GM19043 (cell line): Measurements from ENCODE around the gene CDC27.
A peak's percentile ranks its signal among the peaks of the same experiment; 100 is the strongest.
"Not testable (repeated sequence)": the region's sequence is repeated elsewhere in the genome, so short reads cannot be mapped to it uniquely, and the experiment has no call there.

Experiments used
- ATAC-seq: cut with Tn5 transposase; IDR thresholded peaks from one replicate; pipeline ENCODE4 v1.9.1; 2021; ENCODE audit warnings: low read depth; ENCODE audit not compliant: unreplicated experiment

The CDC27 gene

DNA sequence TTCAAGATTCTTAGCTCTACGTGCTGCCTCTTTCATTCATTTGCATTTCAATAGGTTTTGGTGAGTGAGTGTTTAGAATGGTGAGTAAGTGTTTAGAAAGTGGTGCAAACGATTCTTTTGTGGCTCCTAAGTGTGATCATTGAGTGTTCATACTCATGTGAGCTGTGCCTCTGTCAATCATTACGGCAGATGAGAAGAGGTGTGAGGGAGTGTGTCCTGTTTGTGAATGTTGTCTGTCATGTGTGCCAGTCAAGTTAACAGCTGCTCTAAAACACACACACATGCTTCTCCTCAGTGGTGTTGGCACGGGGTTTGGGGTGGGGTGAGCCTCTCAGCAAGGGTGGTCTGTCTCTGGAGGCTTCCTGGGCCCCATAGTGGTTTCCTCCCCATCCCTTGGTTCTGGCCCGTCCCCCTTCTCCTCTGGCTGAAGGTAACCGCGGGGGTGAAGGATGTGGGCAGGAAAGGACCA is 31.5 kb upstream of the CDC27 start:
- no peak for ATAC-seq

DNA sequence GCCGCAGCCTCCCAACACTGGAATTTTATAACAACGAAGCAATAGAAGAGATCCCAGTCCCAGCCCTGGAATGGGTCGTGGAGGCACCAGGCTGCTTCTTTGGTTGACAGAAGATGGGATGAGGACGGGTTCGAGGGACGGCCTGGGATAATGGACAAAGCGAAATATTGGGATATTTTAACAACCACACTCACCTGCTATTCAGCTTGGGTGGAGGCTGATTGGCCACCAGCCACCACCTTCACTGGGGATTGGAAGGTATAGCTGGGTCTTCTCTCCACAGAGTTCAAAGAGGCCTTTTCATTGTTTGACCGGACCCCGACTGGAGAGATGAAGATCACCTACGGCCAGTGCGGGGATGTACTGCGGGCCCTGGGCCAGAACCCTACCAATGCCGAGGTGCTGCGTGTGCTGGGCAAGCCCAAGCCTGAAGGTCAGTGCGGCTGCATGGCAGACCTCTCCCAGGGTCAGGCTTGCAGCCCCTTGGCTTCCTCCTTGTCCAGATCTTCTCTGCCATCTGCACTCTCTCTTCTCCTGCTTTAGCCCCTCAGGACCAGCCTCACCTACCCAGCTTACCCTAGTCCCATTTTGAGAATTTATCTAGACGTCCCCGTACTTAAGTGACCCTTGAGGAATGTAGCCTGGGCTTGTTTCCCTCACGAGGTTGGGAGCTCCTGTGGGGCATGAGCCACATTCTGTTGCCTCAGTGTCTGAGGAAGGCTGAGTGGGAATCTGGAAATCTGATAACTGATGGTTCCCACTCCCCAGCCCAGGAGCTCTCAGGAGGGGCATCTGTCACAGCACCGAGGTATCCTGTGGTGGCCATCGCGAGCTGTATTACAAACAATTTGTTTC is 30.8 kb upstream of the CDC27 start:
- no peak for ATAC-seq

DNA sequence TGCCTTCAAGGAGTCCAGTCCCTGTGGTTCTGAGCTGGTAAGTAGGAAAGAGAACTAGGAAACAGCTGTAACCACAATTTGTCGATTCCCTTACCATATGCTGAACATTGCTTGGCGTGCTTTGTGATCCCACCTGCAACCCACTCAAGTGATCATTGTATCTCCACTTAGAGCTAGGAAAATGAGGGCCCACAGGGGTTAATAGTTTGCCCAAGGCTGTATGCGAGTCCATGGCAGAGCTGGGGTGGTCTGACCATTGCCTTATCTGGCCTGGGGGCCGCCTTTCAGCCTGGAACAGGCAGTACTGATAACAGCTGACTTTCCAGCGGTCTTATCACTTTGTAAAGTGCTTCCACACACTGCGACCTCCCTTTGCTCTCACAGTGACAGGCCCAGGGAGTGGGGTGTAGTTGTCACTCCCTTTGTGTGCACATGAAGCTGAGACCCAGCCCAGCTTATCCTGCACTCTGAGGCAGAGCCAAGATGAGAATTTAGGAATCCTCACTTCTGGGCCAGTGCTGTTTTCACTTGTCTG is 29.9 kb upstream of the CDC27 start:
- ATAC-seq = no peak

- not testable (repeated sequence) for ATAC-seq
Measured at GRCh38 chr17:47217279-47217678, 28.2 kb upstream of the CDC27 start.

DNA sequence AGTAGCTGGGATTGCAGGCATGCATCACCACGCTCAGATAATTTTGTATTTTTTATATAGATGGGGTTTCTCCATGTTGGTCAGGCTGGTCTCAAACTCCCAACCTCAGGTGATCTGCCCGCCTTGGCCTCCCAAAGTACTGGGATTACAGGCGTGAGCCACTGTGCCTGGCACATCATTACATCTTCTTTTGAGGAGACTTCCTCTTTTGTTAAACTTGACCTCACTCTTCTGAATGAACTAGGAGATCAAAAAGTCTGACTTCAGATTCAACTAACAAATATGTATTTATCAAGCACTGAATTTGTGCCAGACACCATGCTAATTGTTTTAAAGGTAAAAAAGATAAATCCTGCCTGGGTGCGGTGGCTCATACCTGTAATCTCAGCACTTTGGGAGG is 27.7 kb upstream of the CDC27 start:
- ATAC-seq = not testable (repeated sequence)

- ATAC-seq = no peak
Measured at GRCh38 chr17:47214931-47215330, 25.8 kb upstream of the CDC27 start.

DNA sequence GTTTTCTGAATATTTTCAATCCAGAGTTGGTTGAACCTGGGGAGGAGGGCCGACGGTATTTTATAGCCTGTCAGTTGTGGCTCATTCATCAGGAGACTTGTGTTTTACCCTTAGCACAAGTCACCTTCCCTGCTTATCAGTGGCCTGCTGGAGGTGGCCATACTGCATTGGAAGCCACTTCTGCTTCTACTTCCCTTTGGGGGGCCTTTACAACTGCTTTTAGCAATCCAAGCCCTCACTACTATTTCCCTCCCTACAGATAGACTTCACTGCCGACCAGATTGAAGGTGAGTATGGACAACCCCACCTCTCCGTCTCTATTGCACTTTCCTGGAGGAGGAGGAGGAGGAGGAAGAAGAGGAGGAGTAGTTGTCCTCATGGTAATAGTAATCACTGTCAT is 24.4 kb upstream of the CDC27 start:
- no peak for ATAC-seq

- no peak for ATAC-seq
Measured at GRCh38 chr17:47212458-47212857, 23.4 kb upstream of the CDC27 start.

- no peak for ATAC-seq
Measured at GRCh38 chr17:47210779-47211178, 21.7 kb upstream of the CDC27 start.

DNA sequence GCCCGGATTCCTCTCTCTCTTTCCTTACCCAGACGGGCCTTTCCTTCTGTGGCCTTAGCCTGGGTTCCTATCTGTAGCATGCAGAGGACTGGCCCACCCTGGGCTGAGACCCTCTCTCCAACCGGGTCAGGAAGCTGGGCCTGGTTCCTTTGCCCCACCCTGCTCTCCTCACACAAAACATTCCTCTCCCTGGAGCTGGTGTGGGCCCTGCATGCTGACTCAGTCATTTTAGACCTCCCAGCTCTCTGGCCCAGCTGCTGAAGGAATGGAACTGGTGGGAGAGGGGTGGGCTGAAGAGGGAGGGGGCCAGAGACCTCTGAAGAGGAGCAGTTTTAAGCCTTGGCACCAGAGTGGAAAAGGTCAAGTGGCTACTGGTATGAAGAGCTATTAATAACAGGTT is 21.0 kb upstream of the CDC27 start:
- ATAC-seq = no peak

DNA sequence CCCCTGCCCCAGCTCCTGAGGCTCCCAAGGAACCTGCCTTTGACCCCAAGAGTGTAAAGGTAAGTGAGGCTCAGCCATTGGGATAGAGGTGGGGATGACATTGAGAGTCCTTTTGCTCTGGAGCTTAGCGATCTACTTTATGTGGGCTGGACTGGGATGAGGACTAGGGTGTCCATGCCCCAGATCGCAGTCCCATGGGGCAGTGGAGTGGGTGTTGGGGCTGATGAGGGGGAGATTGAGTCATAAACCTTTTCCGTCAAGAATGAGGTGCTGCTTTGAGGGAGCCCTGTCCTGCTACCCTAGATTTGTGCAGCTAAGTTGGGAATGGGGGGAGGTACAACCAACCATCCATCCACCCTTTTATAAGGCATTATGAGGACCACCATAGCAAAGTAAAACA is 20.4 kb upstream of the CDC27 start:
- no peak for ATAC-seq

DNA sequence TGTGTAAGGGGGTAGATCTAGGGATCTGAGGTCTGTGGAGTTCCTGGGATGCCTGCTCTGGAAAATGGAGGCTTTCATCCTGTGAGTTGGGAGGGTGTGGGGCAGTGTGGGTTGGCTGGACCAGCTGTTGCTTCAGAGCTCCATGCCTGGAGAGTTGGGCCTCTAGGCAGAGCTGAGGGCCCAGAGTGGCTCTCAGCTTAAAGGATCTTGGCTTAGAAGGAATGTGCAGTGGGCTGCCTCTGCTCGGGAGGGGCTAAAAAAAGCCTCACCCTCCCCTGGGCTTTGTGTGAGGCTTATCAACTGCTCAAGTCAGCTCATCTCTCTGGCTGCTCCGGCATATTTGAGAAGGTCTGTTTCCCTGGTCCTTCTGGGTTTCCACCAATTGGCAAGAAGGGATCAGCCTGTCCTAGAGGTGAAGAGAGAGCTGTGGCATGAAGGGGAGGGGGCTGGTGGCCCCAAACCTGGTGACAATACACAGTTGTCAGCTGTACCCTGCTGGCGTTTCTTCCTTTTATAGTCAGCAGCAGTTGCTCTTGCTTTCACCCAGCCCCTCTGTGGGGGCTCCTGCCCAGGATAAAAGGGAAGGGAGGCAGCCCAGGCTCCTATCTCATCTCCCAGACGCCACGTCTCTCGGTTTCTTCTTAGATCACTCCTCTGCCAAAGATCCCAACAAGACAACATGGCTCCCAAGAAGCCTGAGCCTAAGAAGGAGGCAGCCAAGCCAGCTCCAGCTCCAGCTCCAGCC is 19.8 kb upstream of the CDC27 start, which contains the start of gene MYL4:
MYL4 (plus strand) TSS at position 605 of the 745 bp plus-strand sequence; CDS start at position 680, 75 bp downstream.
- no peak for ATAC-seq

- no peak for ATAC-seq
Measured at GRCh38 chr17:47207143-47208067, 18.3 kb upstream of the CDC27 start.

DNA sequence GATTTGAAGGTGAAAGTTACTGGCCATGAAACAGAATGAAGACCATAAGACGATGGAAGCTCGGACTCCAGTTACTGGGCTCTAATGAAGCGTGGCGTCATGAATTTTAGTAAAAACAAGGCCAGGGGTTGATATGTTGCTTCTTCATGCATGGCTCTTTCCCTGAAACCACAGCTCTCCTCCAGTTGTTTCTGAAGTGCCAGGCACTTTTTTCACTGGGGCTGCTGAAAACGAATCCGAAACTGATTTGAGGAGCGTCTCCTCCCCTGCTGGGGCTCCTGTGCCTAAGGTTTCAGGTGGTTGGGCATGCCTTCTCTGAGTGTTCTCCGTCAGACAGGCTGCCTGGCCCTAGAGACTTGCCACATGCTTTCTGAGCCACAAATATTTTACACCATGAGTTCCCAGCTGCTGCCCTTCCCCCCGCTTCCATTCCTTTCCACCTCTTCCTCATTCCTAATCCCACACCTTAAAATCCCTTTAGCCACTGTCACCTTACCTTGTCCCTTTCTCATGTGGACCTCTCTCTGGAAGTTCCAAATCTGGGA is 16.4 kb upstream of the CDC27 start:
- ATAC-seq = peak; percentile 43

GRCh38 chr17:47204722-47205418 is 15.8 kb upstream of the CDC27 start:
- ATAC-seq = peak; percentile 27

DNA sequence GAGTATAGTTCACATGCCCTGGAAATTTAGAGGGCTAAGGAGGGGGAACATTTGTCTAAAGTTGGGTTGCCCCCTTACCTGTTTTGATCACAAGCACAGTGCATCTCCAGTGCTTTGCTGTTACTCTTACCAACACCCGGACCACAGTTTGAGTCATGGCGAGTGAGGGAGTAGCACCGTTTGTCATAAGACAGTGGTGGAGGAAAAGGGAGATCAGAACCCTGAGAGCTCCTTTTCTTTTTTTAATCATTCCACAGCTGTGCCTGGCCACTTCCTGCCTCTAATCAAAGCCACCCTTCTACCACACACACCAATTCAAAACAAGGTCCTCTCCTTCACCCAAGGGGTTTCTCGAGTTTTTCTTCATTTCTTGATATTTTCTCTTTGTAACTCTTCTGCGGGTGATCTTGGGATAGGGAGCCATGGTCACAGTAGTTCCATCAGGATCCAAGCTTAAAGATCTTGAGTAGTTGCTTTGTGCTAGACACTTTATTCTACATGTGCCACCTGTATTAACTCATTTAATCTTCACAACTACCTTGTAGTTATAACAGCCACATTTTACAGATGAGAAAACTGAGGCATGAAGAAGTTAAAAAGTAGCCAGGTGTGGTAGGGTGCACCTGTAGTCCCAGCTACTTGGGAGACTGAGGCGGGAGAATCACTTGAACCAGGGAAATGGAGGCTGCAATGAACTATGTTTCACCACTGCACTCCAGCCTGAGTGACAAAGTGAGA is 15.1 kb upstream of the CDC27 start:
- ATAC-seq = no peak

- no peak for ATAC-seq
Measured at GRCh38 chr17:47201166-47201565, 12.1 kb upstream of the CDC27 start.

- ATAC-seq = no peak
Measured at GRCh38 chr17:47200325-47200664, 11.2 kb upstream of the CDC27 start.
